Measurements from ENCODE around the gene VPS4A. TPM values are rescaled to one million over a fixed set of nuclear protein-coding genes. Genes with fewer than 3 reads are reported as not detected.

Gene VPS4A
- total and polyA plus RNA-seq, 12 donors = 24.2 to 44.6 (median 28.1) TPM

DNA sequence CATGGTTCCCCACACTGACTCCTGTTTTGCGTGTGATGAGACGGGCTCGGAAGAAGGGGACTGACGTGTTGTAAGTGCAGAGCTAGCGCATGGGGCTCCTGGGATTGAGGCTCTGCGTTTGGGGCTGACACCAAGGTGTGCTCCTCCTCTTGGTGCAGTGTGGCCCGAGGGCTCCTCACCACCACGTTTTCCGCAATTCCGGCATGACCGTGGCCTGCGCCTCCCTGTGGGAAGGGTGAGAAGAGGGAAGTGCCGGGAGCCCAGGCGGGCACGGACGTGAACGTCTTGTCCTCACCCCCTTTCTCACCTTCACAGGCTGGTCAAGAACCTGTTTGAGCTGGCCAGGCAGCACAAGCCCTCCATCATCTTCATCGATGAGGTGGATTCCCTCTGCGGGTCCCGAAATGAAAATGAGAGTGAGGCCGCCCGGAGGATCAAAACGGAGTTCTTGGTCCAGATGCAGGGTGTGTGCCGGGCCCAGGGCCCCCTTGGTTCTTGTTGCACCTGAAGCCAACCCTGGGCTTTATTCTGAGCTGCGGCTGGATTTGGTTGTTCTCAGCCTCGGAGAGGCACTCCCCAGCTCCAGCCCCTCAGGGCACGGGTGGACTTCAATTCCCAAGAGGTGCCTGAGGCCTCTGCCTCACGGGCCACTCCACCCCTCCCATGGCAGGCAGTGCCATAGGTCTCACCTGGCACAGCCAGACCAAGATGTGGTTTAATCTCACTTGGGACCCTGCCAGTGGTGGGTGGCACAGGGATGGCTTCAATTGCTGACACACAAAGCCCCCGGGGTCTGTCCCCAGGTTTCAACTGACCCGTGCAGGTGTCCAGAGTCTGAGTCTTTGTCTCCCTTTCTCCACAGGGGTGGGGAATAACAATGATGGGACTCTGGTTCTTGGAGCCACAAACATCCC is 8.9 kb downstream of the VPS4A start:
- intact Hi-C loops (cut with DNase I) = no loop called here
- Histone ChIP-seq H3K27me3 (no peaks in the 10 kb centered on the region), H3K27ac (no peak overlapping the region), H3K4me1 (peaks cover 0 to 12% (median 2%) of the 10 kb centered on the region in 9 donors), H3K4me3 (no peak overlapping the region), H3K9me3 (no peaks in the 10 kb centered on the region), H3K36me3 (peaks cover 10 to 100% (median 70%) of the 10 kb centered on the region in 9 donors)
- ATAC-seq = no peak
- TF ChIP-seq, protein P1, sequence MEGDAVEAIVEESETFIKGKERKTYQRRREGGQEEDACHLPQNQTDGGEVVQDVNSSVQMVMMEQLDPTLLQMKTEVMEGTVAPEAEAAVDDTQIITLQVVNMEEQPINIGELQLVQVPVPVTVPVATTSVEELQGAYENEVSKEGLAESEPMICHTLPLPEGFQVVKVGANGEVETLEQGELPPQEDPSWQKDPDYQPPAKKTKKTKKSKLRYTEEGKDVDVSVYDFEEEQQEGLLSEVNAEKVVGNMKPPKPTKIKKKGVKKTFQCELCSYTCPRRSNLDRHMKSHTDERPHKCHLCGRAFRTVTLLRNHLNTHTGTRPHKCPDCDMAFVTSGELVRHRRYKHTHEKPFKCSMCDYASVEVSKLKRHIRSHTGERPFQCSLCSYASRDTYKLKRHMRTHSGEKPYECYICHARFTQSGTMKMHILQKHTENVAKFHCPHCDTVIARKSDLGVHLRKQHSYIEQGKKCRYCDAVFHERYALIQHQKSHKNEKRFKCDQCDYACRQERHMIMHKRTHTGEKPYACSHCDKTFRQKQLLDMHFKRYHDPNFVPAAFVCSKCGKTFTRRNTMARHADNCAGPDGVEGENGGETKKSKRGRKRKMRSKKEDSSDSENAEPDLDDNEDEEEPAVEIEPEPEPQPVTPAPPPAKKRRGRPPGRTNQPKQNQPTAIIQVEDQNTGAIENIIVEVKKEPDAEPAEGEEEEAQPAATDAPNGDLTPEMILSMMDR (IDR thresholded peaks at IDR 0.05) = no peak
- no peak for DNase-seq
- WGBS, 2 donors = 90 to 93% methylated on average over 30 of the region's 30 CpGs

DNA sequence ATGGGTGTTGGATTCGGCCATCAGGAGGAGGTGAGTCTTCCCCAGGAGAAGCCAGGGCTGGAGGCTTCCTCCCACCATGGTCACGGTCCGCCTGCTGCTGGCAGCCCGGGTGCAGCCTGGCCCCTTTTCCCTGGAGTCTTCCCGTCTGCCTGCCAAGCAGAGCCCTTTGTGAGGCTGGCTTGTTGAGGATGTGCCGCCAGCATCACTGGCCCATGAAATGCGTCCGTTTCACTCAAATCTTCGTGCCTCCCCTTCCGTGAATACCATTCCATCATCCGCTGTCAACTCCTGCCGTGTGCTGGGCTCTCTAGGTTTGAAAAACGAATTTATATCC is 9.6 kb downstream of the VPS4A start:
- TF ChIP-seq, protein P1 (IDR thresholded peaks at IDR 0.05) = no peak
- 91% methylated on average over 13 of the region's 13 CpGs for WGBS, 2 donors
- H3K9me3 ChIP-seq = no peaks in the 10 kb centered on the region
- no peaks in the 10 kb centered on the region for H3K27me3 ChIP-seq
- ATAC-seq (no peak), DNase-seq (no peak)
- no peak overlapping the region for H3K4me3 ChIP-seq
- peaks cover 0 to 12% (median 2%) of the 10 kb centered on the region in 9 donors for H3K4me1 ChIP-seq
- H3K36me3 ChIP-seq = peaks cover 10 to 100% (median 76%) of the 10 kb centered on the region in 9 donors
- H3K27ac ChIP-seq = no peak overlapping the region
- intact Hi-C loops (cut with DNase I) = no loop called here

DNA sequence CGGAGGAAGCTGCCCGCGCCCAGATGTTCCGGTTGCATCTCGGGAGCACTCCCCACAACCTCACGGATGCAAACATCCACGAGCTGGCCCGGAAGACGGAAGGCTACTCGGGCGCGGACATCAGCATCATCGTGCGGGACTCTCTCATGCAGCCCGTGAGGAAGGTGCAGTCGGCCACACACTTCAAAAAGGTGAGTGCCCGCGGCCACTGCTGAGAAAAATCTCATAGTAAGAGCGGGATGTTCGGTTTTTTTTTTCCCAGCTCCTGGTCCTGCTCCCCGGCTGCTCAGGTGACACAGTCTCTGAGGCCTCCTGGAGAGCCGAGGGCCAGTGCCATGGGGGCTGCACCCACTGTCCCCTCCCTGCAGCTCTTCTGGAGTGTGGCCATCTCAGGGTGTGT is 9.9 kb downstream of the VPS4A start:
- intact Hi-C loops (cut with DNase I) = no loop called here
- H3K27ac ChIP-seq = no peak overlapping the region
- no peak overlapping the region for H3K4me3 ChIP-seq
- no peaks in the 10 kb centered on the region for H3K9me3 ChIP-seq
- ATAC-seq (no peak), DNase-seq (no peak)
- H3K36me3 ChIP-seq = peaks cover 10 to 100% (median 75%) of the 10 kb centered on the region in 9 donors
- H3K27me3 ChIP-seq = no peaks in the 10 kb centered on the region
- H3K4me1 ChIP-seq = peaks cover 0 to 15% (median 6%) of the 10 kb centered on the region in 9 donors
- WGBS, 2 donors = 93% methylated on average over 22 of the region's 22 CpGs
- TF ChIP-seq, protein P1 (IDR thresholded peaks at IDR 0.05) = no peak

DNA sequence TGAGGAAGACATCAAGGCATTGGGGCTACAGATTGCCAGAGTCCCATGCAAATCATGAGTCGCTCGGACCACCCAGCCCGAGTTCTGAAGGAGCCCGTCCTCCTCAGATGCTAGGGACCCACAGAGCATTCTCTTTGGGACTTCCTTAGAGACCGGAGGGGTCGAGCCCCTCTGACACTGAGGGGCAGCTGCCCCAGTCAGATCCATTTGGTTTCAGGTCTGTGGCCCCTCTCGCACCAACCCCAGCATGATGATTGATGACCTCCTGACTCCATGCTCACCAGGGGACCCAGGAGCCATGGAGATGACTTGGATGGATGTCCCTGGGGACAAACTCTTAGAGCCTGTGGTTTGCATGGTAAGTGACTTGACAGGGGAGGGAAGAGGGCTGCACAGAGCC is 11.2 kb downstream of the VPS4A start:
- 93 to 94% methylated on average over 7 of the region's 7 CpGs for WGBS, 2 donors
- intact Hi-C loops (cut with DNase I) = no loop called here
- TF ChIP-seq, protein P1 (IDR thresholded peaks at IDR 0.05) = no peak
- DNase-seq (no peak), ATAC-seq (no peak)
- no peak overlapping the region for H3K4me3 ChIP-seq
- H3K27ac ChIP-seq = no peak overlapping the region
- peaks cover 0 to 28% (median 17%) of the 10 kb centered on the region in 9 donors for H3K4me1 ChIP-seq
- H3K36me3 ChIP-seq = peaks cover 7 to 100% (median 70%) of the 10 kb centered on the region in 9 donors
- H3K9me3 ChIP-seq = no peaks in the 10 kb centered on the region
- H3K27me3 ChIP-seq = no peaks in the 10 kb centered on the region
